B cell (primary cell): ENCODE results near the gene TNNI3K. TPM values are rescaled to one million over a fixed set of nuclear protein-coding genes. Genes with fewer than 3 reads are reported as not detected.

Source experiments
- ATAC-seq: fragments of 200-7000 bp; cut with Tn5 transposase; one replicate; pipeline ENCODE4 v1.10.0; 2021; ENCODE audit warnings: low read depth, mild to moderate bottlenecking, moderate number of reproducible peaks, moderate library complexity
- CTCF ChIA-PET: fragments of 350-600 bp; sonication (Branson Sonifier 250); formaldehyde crosslinking; loops from one replicate; lab custom pipeline; 2021; ENCODE audit warnings: antibody characterized with exemption, inconsistent platforms; lab: Charles Lee
- POLR2A ChIA-PET: fragments of 350-600 bp; sonication (Branson Sonifier 250); formaldehyde crosslinking; loops from one replicate; lab custom pipeline; 2021; ENCODE audit warnings: antibody characterized with exemption; lab: Charles Lee
- DNase-seq: peaks from one replicate; pipeline ENCODE4 v3.0.0; 2013
- H2AFZ ChIP-seq: 2 replicates; pipeline ENCODE4 v1.6.1; 2012; ENCODE audit warnings: mild to moderate bottlenecking, low read depth, low read length; ENCODE audit not compliant: insufficient read depth, poor library complexity, severe bottlenecking
- H3K27ac ChIP-seq, 2 donors: 1 replicate in 1 of 2; 2 replicates in 1 of 2; pipeline ENCODE4 v1.5.1; 2012 to 2013; ENCODE audit warnings: low read length in 2 of 2, mild to moderate bottlenecking in 2 of 2, moderate library complexity in 1 of 2
- H3K27me3 ChIP-seq, 4 experiments: fragments of 200-600 bp in 1 of 4; sonication (generic) in 1 of 4; replicated peaks in 1 of 4; 1 replicate in 2 of 4; 2 replicates in 2 of 4; pipeline versions ENCODE4 v1.6.1 to v1.7.0; 2013 to 2016; ENCODE audit warnings: low read length in 3 of 4, mild to moderate bottlenecking in 2 of 4, mixed read lengths in 1 of 4, moderate library complexity in 1 of 4; ENCODE audit not compliant: insufficient read depth in 4 of 4, control insufficient read depth in 3 of 4; ENCODE audit errors: control extremely low read depth in 1 of 4
- H3K36me3 ChIP-seq, 2 experiments: replicated peaks in 1 of 2; 1 replicate in 1 of 2; 2 replicates in 1 of 2; pipeline versions ENCODE4 v1.6.1 to v1.7.1; 2013; ENCODE audit warnings: low read length in 1 of 2; ENCODE audit not compliant: insufficient read depth in 2 of 2, control insufficient read depth in 1 of 2; ENCODE audit errors: control extremely low read depth in 1 of 2, extremely low read depth in 1 of 2
- H3K4me1 ChIP-seq, 2 donors: fragments of 200-600 bp in 1 of 2; sonication (generic) in 1 of 2; 1 replicate in 1 of 2; 2 replicates in 1 of 2; pipeline versions ENCODE4 v1.5.1 to v1.6.1; 2013 to 2017; ENCODE audit warnings: low read length in 2 of 2; ENCODE audit not compliant: control insufficient read depth in 2 of 2, insufficient read depth in 2 of 2
- H3K4me2 ChIP-seq: replicated peaks from 2 replicates; pipeline ENCODE3; 2012; ENCODE audit warnings: mild to moderate bottlenecking, low read depth, low read length; ENCODE audit not compliant: poor library complexity, severe bottlenecking
- H3K4me3 ChIP-seq, 5 experiments: fragments of 200-600 bp in 1 of 5; sonication (generic) in 1 of 5; 1 replicate in 3 of 5; 2 replicates in 2 of 5; pipeline versions ENCODE4 v1.5.1 to v1.7.0; 2011 to 2016; ENCODE audit warnings: low read length in 4 of 5, mild to moderate bottlenecking in 4 of 5, low read depth in 2 of 5, control low read depth in 1 of 5, moderate library complexity in 1 of 5; ENCODE audit not compliant: insufficient read depth in 1 of 5; ENCODE audit errors: control extremely low read depth in 1 of 5, extremely low read depth in 1 of 5
- H3K79me2 ChIP-seq: fragments of 200-600 bp; sonication (generic); one replicate; pipeline ENCODE4 v1.6.0; 2016; ENCODE audit warnings: low read length; ENCODE audit not compliant: control insufficient read depth, insufficient read depth
- H3K9ac ChIP-seq: fragments of 200-600 bp; sonication (generic); 2 replicates; pipeline ENCODE4 v1.6.1; 2017; ENCODE audit warnings: mild to moderate bottlenecking, low read length, moderate library complexity
- H3K9me3 ChIP-seq, 3 donors: one replicate each; pipeline versions ENCODE4 v1.6.1 to v1.7.1; 2013; ENCODE audit warnings: low read length in 2 of 3; ENCODE audit not compliant: control insufficient read depth in 2 of 3, insufficient read depth in 1 of 3; ENCODE audit errors: control extremely low read depth in 1 of 3
- H4K20me1 ChIP-seq: 2 replicates; pipeline ENCODE4 v1.6.0; 2012; ENCODE audit warnings: mild to moderate bottlenecking, low read length; ENCODE audit not compliant: insufficient read depth, control insufficient read depth, poor library complexity, severe bottlenecking
- H3K27ac Mint-ChIP-seq: one replicate; pipeline ENCODE4 v1.8.0; 2021; ENCODE audit warnings: mixed read lengths
- H3K27me3 Mint-ChIP-seq: one replicate; pipeline ENCODE4 v1.8.0; 2021; ENCODE audit warnings: mixed read lengths
- H3K4me1 Mint-ChIP-seq: one replicate; pipeline ENCODE4 v1.8.0; 2021; ENCODE audit warnings: mixed read lengths
- H3K4me3 Mint-ChIP-seq: one replicate; pipeline ENCODE4 v1.8.0; 2021; ENCODE audit warnings: mixed read lengths
- H3K9me3 Mint-ChIP-seq: one replicate; pipeline ENCODE4 v1.8.0; 2022; ENCODE audit warnings: mixed read lengths; ENCODE audit not compliant: insufficient read depth
- EZH2 ChIP-seq: IDR thresholded peaks from 2 replicates; pipeline ENCODE4 v1.6.1; 2012; ENCODE audit warnings: borderline replicate concordance, low read depth, mild to moderate bottlenecking, moderate library complexity, low read length; ENCODE audit not compliant: insufficient read depth, poor library complexity, severe bottlenecking
- WGBS: methylation state at CpG from one replicate; pipeline ENCODE4 v1.1.5; 2013; ENCODE audit warnings: missing lambda C conversion rate; ENCODE audit not compliant: insufficient coverage; 5-methylcytosine and 5-hydroxymethylcytosine counted together
- intact Hi-C: fragments of 100-400 bp; cut with micrococcal nuclease; formaldehyde crosslinking; loops from one replicate; pipeline ENCODE4 v1.10.0; 2022
- polyA plus RNA-seq: library from polyadenylated mRNA; depleted of rRNA; stranded (reverse); fragments of >200 nt; gene quantifications from 2 replicates; pipeline ENCODE4 v1.2.3, GENCODE V29; 2012
- total RNA-seq, 2 donors: library from RNA; stranded (reverse); fragments of 120-200 nt in 1 of 2; gene quantifications; 1 replicate in 1 of 2; 2 replicates in 1 of 2; pipeline versions ENCODE4 v1.2.3 to v1.2.4, GENCODE V29; 2013 to 2022
- TF ChIP-seq, protein P1 (sequence below): fragments of 200-600 bp; IDR thresholded peaks from one replicate; pipeline ENCODE4 v1.8.0; 2022; ENCODE audit warnings: antibody characterized with exemption, mild to moderate bottlenecking

Gene TNNI3K
- total and polyA plus RNA-seq, 2 donors (not counting 1 experiment from before 2014, with no cell fraction given) = 0.52 to 3.1 TPM

GRCh38 chr1:74526708-74527107 is 291.5 kb downstream of the TNNI3K start:
- H3K27me3 Mint-ChIP-seq = peaks cover 18% of the 10 kb centered on the region
- DNase-seq (no peak), ATAC-seq (no peak)
- H3K9me3 Mint-ChIP-seq = no peaks in the 10 kb centered on the region
- Histone ChIP-seq H3K79me2 (no peaks in the 10 kb centered on the region), H3K4me1 (no peaks in the 10 kb centered on the region), H3K27ac (no peak overlapping the region), H3K4me2 (no peak overlapping the region), H3K27me3 (no peaks in the 10 kb centered on the region), H3K9me3 (no peaks in the 10 kb centered on the region), H4K20me1 (no peaks in the 10 kb centered on the region), H3K4me3 (no peak overlapping the region), H3K36me3 (no peaks in the 10 kb centered on the region), H3K9ac (no peak overlapping the region), H2AFZ (no peak overlapping the region)
- no peak overlapping the region for H3K27ac Mint-ChIP-seq
- intact Hi-C loops = no loop called here
- POLR2A ChIA-PET = no interaction called here
- no peak overlapping the region for H3K4me3 Mint-ChIP-seq
- no CpG with 5 or more reads among the region's 2 CpGs for WGBS
- TF ChIP-seq, protein P1, sequence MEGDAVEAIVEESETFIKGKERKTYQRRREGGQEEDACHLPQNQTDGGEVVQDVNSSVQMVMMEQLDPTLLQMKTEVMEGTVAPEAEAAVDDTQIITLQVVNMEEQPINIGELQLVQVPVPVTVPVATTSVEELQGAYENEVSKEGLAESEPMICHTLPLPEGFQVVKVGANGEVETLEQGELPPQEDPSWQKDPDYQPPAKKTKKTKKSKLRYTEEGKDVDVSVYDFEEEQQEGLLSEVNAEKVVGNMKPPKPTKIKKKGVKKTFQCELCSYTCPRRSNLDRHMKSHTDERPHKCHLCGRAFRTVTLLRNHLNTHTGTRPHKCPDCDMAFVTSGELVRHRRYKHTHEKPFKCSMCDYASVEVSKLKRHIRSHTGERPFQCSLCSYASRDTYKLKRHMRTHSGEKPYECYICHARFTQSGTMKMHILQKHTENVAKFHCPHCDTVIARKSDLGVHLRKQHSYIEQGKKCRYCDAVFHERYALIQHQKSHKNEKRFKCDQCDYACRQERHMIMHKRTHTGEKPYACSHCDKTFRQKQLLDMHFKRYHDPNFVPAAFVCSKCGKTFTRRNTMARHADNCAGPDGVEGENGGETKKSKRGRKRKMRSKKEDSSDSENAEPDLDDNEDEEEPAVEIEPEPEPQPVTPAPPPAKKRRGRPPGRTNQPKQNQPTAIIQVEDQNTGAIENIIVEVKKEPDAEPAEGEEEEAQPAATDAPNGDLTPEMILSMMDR = no peak
- no peak for TF ChIP-seq EZH2
- CTCF ChIA-PET = no interaction called here
- no peaks in the 10 kb centered on the region for H3K4me1 Mint-ChIP-seq

GRCh38 chr1:74528123-74528522 is 292.9 kb downstream of the TNNI3K start:
- ChIA-PET POLR2A (no interaction called here), CTCF (no interaction called here)
- no peak overlapping the region for H2AFZ ChIP-seq
- intact Hi-C loops = no loop called here
- H3K4me2 ChIP-seq = no peak overlapping the region
- H3K36me3 ChIP-seq = no peaks in the 10 kb centered on the region
- H3K4me3 Mint-ChIP-seq = no peak overlapping the region
- TF ChIP-seq EZH2 = no peak
- TF ChIP-seq, protein P1 = no peak
- no peaks in the 10 kb centered on the region for H3K9me3 Mint-ChIP-seq
- H3K9ac ChIP-seq = no peak overlapping the region
- H3K27ac ChIP-seq = no peak overlapping the region
- no peak for ATAC-seq
- H3K9me3 ChIP-seq = no peaks in the 10 kb centered on the region
- no peak overlapping the region for H3K27ac Mint-ChIP-seq
- no peaks in the 10 kb centered on the region for H3K4me1 ChIP-seq
- peaks cover 16% of the 10 kb centered on the region for H3K27me3 Mint-ChIP-seq
- no peaks in the 10 kb centered on the region for H3K4me1 Mint-ChIP-seq
- no peaks in the 10 kb centered on the region for H4K20me1 ChIP-seq
- H3K27me3 ChIP-seq = no peaks in the 10 kb centered on the region
- WGBS = 86% methylated on average over 4 of the region's 4 CpGs
- no peak overlapping the region for H3K4me3 ChIP-seq
- no peak for DNase-seq
- no peaks in the 10 kb centered on the region for H3K79me2 ChIP-seq
